PC-3 (cell line): Measurements from ENCODE around the gene KCNIP4. TPM values are rescaled to one million over a fixed set of nuclear protein-coding genes. Genes with fewer than 3 reads are reported as not detected.

Source experiments
- ATAC-seq: fragments of 200-7000 bp; cut with Tn5 transposase; 2 replicates; pipeline ENCODE4 v1.9.1; 2020; ENCODE audit warnings: mild to moderate bottlenecking, moderate library complexity
- BruUV-seq: library from RNA; stranded (reverse); fragments of 400-500 nt; replicated peaks from 2 replicates; lab custom pipeline; 2021; lab: Mats Ljungman, UMichigan
- CTCF ChIA-PET: fragments of 300-600 bp; sonication (Branson Sonifier 250); formaldehyde crosslinking; loops from one replicate; lab custom pipeline; 2022; ENCODE audit warnings: antibody characterized with exemption; lab: Charles Lee
- POLR2A ChIA-PET: fragments of 300-600 bp; sonication (Branson Sonifier 250); formaldehyde crosslinking; loops from one replicate; lab custom pipeline; 2022; ENCODE audit warnings: antibody characterized with exemption; ENCODE audit not compliant: unreplicated experiment; lab: Charles Lee
- DNase-seq: peaks from one replicate; pipeline ENCODE4 v3.0.0-alpha.2; 2015
- H2AFZ ChIP-seq: fragments of 300-600 bp; sonication (generic); 2 replicates; pipeline ENCODE4 v1.6.0; 2016; ENCODE audit warnings: antibody characterized with exemption, low read length
- H3F3A ChIP-seq: fragments of 300-600 bp; sonication (generic); one replicate; pipeline ENCODE4 v1.6.0; 2017; ENCODE audit warnings: antibody characterized with exemption, low read length, control low read depth, mild to moderate bottlenecking; ENCODE audit not compliant: unreplicated experiment
- H3K27ac ChIP-seq: fragments of 300-600 bp; sonication (generic); 2 replicates; pipeline ENCODE4 v1.5.1; 2016; ENCODE audit warnings: mild to moderate bottlenecking, low read length
- H3K27me3 ChIP-seq: fragments of 300-600 bp; sonication (generic); 2 replicates; pipeline ENCODE4 v1.6.1; 2016; ENCODE audit warnings: low read length, mixed read lengths
- H3K36me3 ChIP-seq: fragments of 300-600 bp; sonication (generic); 2 replicates; pipeline ENCODE4 v1.6.1; 2016; ENCODE audit warnings: low read depth, mixed run types, low read length, mixed read lengths
- H3K4me1 ChIP-seq: fragments of 300-600 bp; sonication (generic); 2 replicates; pipeline ENCODE4 v1.5.1; 2016; ENCODE audit warnings: low read length; ENCODE audit not compliant: insufficient read depth
- H3K4me2 ChIP-seq: fragments of 300-600 bp; sonication (generic); 2 replicates; pipeline ENCODE4 v1.6.0; 2016; ENCODE audit warnings: low read length
- H3K4me3 ChIP-seq: fragments of 300-600 bp; sonication (generic); 2 replicates; pipeline ENCODE4 v1.5.1; 2016; ENCODE audit warnings: mild to moderate bottlenecking, low read length, mixed read lengths
- H3K79me2 ChIP-seq: fragments of 300-600 bp; sonication (generic); 2 replicates; pipeline ENCODE4 v1.6.1; 2017; ENCODE audit warnings: low read length, mixed read lengths
- H3K9ac ChIP-seq: fragments of 300-600 bp; sonication (generic); 2 replicates; pipeline ENCODE4 v1.6.0; 2016; ENCODE audit warnings: mild to moderate bottlenecking, low read length
- H3K9me2 ChIP-seq: fragments of 300-600 bp; sonication (generic); replicated peaks from 2 replicates; pipeline ENCODE4 v1.6.1; 2016; ENCODE audit warnings: mixed run types, low read length, mixed read lengths
- H3K9me3 ChIP-seq: fragments of 300-600 bp; sonication (generic); 2 replicates; pipeline ENCODE4 v1.6.1; 2016; ENCODE audit warnings: low read length, mixed read lengths
- H4K20me1 ChIP-seq: fragments of 300-600 bp; sonication (generic); 2 replicates; pipeline ENCODE4 v1.6.1; 2016; ENCODE audit warnings: low read length, mixed read lengths
- CTCF ChIP-seq: fragments of 300-600 bp; sonication (generic); conservative IDR thresholded peaks from 2 replicates; pipeline ENCODE4 v1.5.1; 2017; ENCODE audit warnings: antibody characterized with exemption, low read depth, mild to moderate bottlenecking, low read length
- EZH2 ChIP-seq: fragments of 300-600 bp; sonication (generic); IDR thresholded peaks from one replicate; pipeline ENCODE4 v1.6.1; 2017; ENCODE audit warnings: antibody characterized with exemption, mild to moderate bottlenecking, low read length; ENCODE audit not compliant: unreplicated experiment
- EZH2phosphoT487 ChIP-seq: fragments of 300-600 bp; sonication (generic); IDR thresholded peaks from 2 replicates; pipeline ENCODE4 v1.6.1; 2018; ENCODE audit warnings: mild to moderate bottlenecking, antibody characterized with exemption, low read length, borderline replicate concordance
- intact Hi-C: fragments of 100-400 bp; cut with micrococcal nuclease; formaldehyde crosslinking; loops from 2 replicates; pipeline ENCODE4 v1.9.0; 2023
- total RNA-seq: library from RNA; depleted of rRNA; stranded (reverse); fragments of >200 nt; gene quantifications from 2 replicates; pipeline ENCODE4 v1.2.3, GENCODE V29; 2014

The KCNIP4 gene
- total RNA-seq, 1 experiment from 2014 or later: not detected

GRCh38 chr4:21826071-21826470, 122.5 kb downstream of the KCNIP4 start:
- BruUV-seq: no TSS peak
- Histone ChIP-seq H3K9me2 (no peaks in the 10 kb centered on the region), H3K4me3 (no peak overlapping the region), H3K9ac (no peak overlapping the region), H2AFZ (no peak overlapping the region), H3K79me2 (no peaks in the 10 kb centered on the region), H3F3A (no peaks in the 10 kb centered on the region), H3K9me3 (no peaks in the 10 kb centered on the region), H3K4me2 (no peak overlapping the region), H3K27me3 (no peaks in the 10 kb centered on the region), H4K20me1 (no peaks in the 10 kb centered on the region), H3K27ac (no peak overlapping the region), H3K4me1 (0 out of 2 replicates have a peak, but pooled peaks cover 7% of the 10 kb centered on the region), H3K36me3 (no peaks in the 10 kb centered on the region)
- POLR2A ChIA-PET: no interaction called here
- TF ChIP-seq EZH2phosphoT487 (no peak), CTCF (no peak), EZH2 (no peak)
- ATAC-seq: no peak
- CTCF ChIA-PET: no interaction called here
- DNase-seq: no peak
- intact Hi-C loops: loop anchor here (2.0 kb wide), 1 partner anchor 75 kb away; no protein-coding TSS in a partner anchor

- no peaks in the 10 kb centered on the region for H4K20me1 ChIP-seq
- H3K27ac ChIP-seq: no peak overlapping the region
- TF ChIP-seq CTCF (no peak), EZH2 (no peak), EZH2phosphoT487 (no peak)
- intact Hi-C loops: no loop called here
- no peaks in the 10 kb centered on the region for H3K27me3 ChIP-seq
- no peak overlapping the region for H3K4me2 ChIP-seq
- H3K4me1 ChIP-seq: no peaks in the 10 kb centered on the region
- DNase-seq (no peak), ATAC-seq (no peak)
- no peaks in the 10 kb centered on the region for H3K79me2 ChIP-seq
- no peaks in the 10 kb centered on the region for H3K9me2 ChIP-seq
- ChIA-PET POLR2A (no interaction called here), CTCF (no interaction called here)
- H3K36me3 ChIP-seq: no peaks in the 10 kb centered on the region; the same call in 1 of the 2 replicates
- H3K4me3 ChIP-seq: no peak overlapping the region
- no peak overlapping the region for H3K9ac ChIP-seq
- no peaks in the 10 kb centered on the region for H3F3A ChIP-seq
- no peak overlapping the region for H2AFZ ChIP-seq
- 0 out of 2 replicates have a peak, but pooled peaks cover 3% of the 10 kb centered on the region for H3K9me3 ChIP-seq
- BruUV-seq: no TSS peak
Observed at GRCh38 chr4:21819086-21819485, 129.5 kb downstream of the KCNIP4 start.

- H3K27me3 ChIP-seq: no peaks in the 10 kb centered on the region
- no peaks in the 10 kb centered on the region for H3F3A ChIP-seq
- H3K4me2 ChIP-seq: no peak overlapping the region
- no peak overlapping the region for H3K4me3 ChIP-seq
- intact Hi-C loops: no loop called here
- ChIA-PET CTCF (no interaction called here), POLR2A (interaction anchor here (0.5 kb wide), 1 partner anchor 268 kb away, joined by 3 read pairs; no protein-coding TSS in a partner anchor)
- DNase-seq (no peak), ATAC-seq (no peak)
- no peaks in the 10 kb centered on the region for H3K79me2 ChIP-seq
- no peaks in the 10 kb centered on the region for H3K9me2 ChIP-seq
- H2AFZ ChIP-seq: no peak overlapping the region
- no peaks in the 10 kb centered on the region for H3K4me1 ChIP-seq
- H3K27ac ChIP-seq: no peak overlapping the region
- BruUV-seq: no TSS peak
- no peaks in the 10 kb centered on the region for H4K20me1 ChIP-seq
- no peaks in the 10 kb centered on the region; the same call in 1 of the 2 replicates for H3K36me3 ChIP-seq
- H3K9ac ChIP-seq: no peak overlapping the region
- TF ChIP-seq EZH2phosphoT487 (no peak), CTCF (no peak), EZH2 (no peak)
- H3K9me3 ChIP-seq: 0 out of 2 replicates have a peak, but pooled peaks cover 3% of the 10 kb centered on the region
Observed at GRCh38 chr4:21815651-21816377, 132.8 kb downstream of the KCNIP4 start.
